Measurements from ENCODE around the gene TSBP1.

- TF ChIP-seq CTCF (IDR thresholded peaks at IDR 0.05) (no peak), POLR2A (IDR thresholded peaks at IDR 0.05) (no peak)
These were observed 474 bp downstream of the TSBP1 start for GRCh38 chr6:32371229-32371628.

Data from heart left ventricle (tissue), 13 donors.